ENCODE results near the gene SLC31A1.

DNA sequence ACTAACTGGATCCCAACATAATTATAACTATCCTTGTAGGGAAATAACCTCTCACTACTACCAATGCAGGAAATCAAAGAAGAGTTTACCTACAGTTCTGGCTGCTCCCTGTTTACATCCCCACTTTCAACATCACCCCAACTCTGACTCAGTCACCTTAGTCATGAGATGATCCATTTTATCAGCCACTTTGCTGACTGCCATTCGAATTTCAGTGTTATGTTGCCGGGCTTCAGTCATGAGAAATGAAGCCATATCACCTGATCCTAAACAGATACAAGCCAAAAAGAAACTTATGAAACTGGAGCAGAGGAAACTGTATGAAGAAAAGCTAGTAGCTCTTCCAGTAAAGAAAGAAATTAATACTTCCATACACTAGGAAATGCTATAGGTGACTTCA lies 36.8 kb upstream of the SLC31A1 start:
- TF ChIP-seq, protein P1, sequence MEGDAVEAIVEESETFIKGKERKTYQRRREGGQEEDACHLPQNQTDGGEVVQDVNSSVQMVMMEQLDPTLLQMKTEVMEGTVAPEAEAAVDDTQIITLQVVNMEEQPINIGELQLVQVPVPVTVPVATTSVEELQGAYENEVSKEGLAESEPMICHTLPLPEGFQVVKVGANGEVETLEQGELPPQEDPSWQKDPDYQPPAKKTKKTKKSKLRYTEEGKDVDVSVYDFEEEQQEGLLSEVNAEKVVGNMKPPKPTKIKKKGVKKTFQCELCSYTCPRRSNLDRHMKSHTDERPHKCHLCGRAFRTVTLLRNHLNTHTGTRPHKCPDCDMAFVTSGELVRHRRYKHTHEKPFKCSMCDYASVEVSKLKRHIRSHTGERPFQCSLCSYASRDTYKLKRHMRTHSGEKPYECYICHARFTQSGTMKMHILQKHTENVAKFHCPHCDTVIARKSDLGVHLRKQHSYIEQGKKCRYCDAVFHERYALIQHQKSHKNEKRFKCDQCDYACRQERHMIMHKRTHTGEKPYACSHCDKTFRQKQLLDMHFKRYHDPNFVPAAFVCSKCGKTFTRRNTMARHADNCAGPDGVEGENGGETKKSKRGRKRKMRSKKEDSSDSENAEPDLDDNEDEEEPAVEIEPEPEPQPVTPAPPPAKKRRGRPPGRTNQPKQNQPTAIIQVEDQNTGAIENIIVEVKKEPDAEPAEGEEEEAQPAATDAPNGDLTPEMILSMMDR (IDR thresholded peaks at IDR 0.05; ENCODE audit: low read depth, low read length), result no peak
- TF ChIP-seq EZH2phosphoT487 (IDR thresholded peaks at IDR 0.05; ENCODE audit: low read depth), result no peak

Data from OCI-LY3 (cell line).